ENCODE data around the gene PAAF1.

The PAAF1 gene

DNA sequence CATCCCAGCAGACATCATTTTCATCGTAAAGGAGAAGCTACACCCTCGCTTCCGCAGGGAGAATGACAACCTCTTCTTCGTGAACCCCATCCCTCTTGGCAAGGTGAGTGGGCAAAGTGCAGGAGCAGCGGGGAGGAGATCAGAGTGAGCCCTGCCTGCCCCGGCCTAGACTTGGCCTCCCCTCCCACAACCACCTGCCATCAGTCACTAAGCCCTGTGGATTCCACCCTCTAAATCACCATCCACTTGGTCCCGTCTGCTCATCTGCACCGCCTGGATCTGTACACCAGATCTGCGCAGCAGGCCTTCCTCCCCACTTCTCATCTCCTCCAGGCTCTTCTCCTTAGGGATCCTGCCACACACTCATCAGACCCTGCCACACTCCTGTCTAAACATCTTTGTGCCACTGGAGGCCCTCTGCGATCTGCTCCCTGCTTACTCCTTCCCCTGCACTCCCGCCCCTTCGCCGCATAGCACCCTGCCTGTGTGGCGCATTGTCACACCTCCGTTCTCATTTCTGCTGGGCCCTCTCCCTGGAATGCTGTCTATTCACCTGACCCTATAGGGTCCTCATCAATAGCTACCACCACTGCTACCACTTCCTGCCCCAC lies 91.7 kb downstream of the PAAF1 start:
- Histone ChIP-seq H3K9ac (ENCODE audit: low read length) (no peak overlapping the region), H3K9me2 (ENCODE audit: low read depth, low read length) (no peaks in the 10 kb centered on the region), H3K27ac (ENCODE audit: low read depth, low read length, poor library complexity, severe bottlenecking) (no peak overlapping the region), H3F3A (ENCODE audit: insufficient read depth, low read length) (no peaks in the 10 kb centered on the region; the same call in 1 of the 2 replicates), H3K4me3 (ENCODE audit: low read depth, low read length, poor library complexity, severe bottlenecking) (no peak overlapping the region), H3K27me3 (ENCODE audit: insufficient read depth, low read length) (no peaks in the 10 kb centered on the region), H3K36me3 (ENCODE audit: insufficient read depth, low read length) (peaks cover 8% of the 10 kb centered on the region), H3K4me1 (ENCODE audit: insufficient read depth, low read length, severe bottlenecking) (peaks cover 39% of the 10 kb centered on the region), H2AFZ (ENCODE audit: low read length) (no peak overlapping the region), H3K79me2 (ENCODE audit: insufficient read depth, low read length) (no peaks in the 10 kb centered on the region), H4K20me1 (ENCODE audit: insufficient read depth, low read length) (no peaks in the 10 kb centered on the region), H3K4me2 (ENCODE audit: low read length) (no peak overlapping the region), H3K9me3 (ENCODE audit: low read length) (no peaks in the 10 kb centered on the region)
- no peak for TF ChIP-seq EZH2 (IDR thresholded peaks at IDR 0.05; ENCODE audit: borderline replicate concordance, low read length)
- TF ChIP-seq, protein P1, sequence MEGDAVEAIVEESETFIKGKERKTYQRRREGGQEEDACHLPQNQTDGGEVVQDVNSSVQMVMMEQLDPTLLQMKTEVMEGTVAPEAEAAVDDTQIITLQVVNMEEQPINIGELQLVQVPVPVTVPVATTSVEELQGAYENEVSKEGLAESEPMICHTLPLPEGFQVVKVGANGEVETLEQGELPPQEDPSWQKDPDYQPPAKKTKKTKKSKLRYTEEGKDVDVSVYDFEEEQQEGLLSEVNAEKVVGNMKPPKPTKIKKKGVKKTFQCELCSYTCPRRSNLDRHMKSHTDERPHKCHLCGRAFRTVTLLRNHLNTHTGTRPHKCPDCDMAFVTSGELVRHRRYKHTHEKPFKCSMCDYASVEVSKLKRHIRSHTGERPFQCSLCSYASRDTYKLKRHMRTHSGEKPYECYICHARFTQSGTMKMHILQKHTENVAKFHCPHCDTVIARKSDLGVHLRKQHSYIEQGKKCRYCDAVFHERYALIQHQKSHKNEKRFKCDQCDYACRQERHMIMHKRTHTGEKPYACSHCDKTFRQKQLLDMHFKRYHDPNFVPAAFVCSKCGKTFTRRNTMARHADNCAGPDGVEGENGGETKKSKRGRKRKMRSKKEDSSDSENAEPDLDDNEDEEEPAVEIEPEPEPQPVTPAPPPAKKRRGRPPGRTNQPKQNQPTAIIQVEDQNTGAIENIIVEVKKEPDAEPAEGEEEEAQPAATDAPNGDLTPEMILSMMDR (IDR thresholded peaks at IDR 0.05; ENCODE audit: low read length), result no peak

DNA sequence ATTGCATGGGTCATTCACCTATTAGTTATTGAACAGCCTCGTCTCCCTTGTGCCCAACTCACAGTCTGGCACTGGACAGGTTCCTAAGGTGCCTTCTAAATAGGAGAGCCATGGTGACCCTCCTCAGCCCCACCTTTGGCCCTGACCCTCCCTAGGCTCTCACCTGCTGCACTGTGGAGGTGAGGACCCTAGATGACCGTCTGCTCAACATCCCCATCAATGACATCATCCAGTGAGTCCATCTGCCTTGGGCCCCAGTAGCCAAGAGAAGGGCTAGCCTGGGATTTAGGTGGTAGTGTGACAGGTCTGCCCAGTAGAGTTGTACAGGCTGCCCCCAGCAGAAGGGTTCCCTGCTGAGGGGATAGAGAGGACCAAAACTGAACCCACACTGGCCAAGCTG lies 92.3 kb downstream of the PAAF1 start:
- Histone ChIP-seq H3K27ac (ENCODE audit: low read depth, low read length, poor library complexity, severe bottlenecking) (no peak overlapping the region), H3K27me3 (ENCODE audit: insufficient read depth, low read length) (no peaks in the 10 kb centered on the region), H3K36me3 (ENCODE audit: insufficient read depth, low read length) (peaks cover 14% of the 10 kb centered on the region), H3K9me2 (ENCODE audit: low read depth, low read length) (no peaks in the 10 kb centered on the region), H3K9me3 (ENCODE audit: low read length) (no peaks in the 10 kb centered on the region), H3K4me3 (ENCODE audit: low read depth, low read length, poor library complexity, severe bottlenecking) (no peak overlapping the region), H3K79me2 (ENCODE audit: insufficient read depth, low read length) (no peaks in the 10 kb centered on the region), H4K20me1 (ENCODE audit: insufficient read depth, low read length) (no peaks in the 10 kb centered on the region), H3F3A (ENCODE audit: insufficient read depth, low read length) (no peaks in the 10 kb centered on the region; the same call in 1 of the 2 replicates), H3K4me2 (ENCODE audit: low read length) (no peak overlapping the region), H3K9ac (ENCODE audit: low read length) (no peak overlapping the region), H2AFZ (ENCODE audit: low read length) (no peak overlapping the region), H3K4me1 (ENCODE audit: insufficient read depth, low read length, severe bottlenecking) (peaks cover 43% of the 10 kb centered on the region)
- TF ChIP-seq, protein P1 (IDR thresholded peaks at IDR 0.05; ENCODE audit: low read length), result no peak
- TF ChIP-seq EZH2 (IDR thresholded peaks at IDR 0.05; ENCODE audit: borderline replicate concordance, low read length), result no peak

DNA sequence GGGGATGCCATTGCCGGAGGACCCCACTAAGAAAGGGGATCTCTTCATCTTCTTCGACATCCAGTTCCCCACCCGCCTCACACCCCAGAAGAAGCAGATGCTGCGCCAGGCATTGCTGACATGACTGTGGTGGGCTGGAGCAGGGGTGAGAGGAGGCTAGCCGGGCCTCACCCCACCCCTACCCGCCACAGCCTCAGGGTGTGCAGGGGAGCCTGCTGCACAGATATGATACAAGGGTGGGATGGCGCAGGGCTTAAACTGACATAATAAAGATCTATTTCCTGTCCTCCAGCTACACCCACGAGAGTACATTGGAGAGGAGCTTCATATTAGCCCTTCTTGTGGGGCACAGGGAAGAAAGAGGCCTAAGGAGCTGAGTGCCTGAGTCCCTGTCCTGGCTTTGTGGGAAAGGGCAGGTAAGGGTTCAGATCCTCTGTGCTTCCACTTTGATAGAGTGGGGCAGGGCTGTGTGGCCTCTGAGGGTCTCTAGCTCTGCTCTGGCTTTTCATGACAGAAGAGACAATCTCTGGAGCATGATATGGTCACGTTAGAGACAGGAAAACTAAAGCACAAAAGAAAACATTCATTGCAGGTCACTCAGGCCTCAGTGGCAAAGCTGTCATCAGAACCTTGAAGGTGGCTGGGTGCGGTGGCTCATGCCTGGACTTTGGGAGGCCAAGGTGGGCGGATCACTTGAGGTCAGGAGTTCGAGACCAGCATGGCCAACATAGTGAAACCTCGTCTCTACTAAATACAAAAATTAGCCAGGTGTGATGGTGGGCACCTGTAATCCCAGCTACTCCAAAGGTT lies 93.4 kb downstream of the PAAF1 start:
- H3K4me3 ChIP-seq (ENCODE audit: low read depth, low read length, poor library complexity, severe bottlenecking), result no peak overlapping the region
- H3F3A ChIP-seq (ENCODE audit: insufficient read depth, low read length), result no peaks in the 10 kb centered on the region; the same call in 1 of the 2 replicates
- H3K9me2 ChIP-seq (ENCODE audit: low read depth, low read length), result no peaks in the 10 kb centered on the region
- no peaks in the 10 kb centered on the region for H4K20me1 ChIP-seq (ENCODE audit: insufficient read depth, low read length)
- no peaks in the 10 kb centered on the region for H3K27me3 ChIP-seq (ENCODE audit: insufficient read depth, low read length)
- TF ChIP-seq, protein P1 (IDR thresholded peaks at IDR 0.05; ENCODE audit: low read length), result no peak
- no peak for TF ChIP-seq EZH2 (IDR thresholded peaks at IDR 0.05; ENCODE audit: borderline replicate concordance, low read length)
- no peak overlapping the region for H3K9ac ChIP-seq (ENCODE audit: low read length)
- H3K4me2 ChIP-seq (ENCODE audit: low read length), result no peak overlapping the region
- H3K79me2 ChIP-seq (ENCODE audit: insufficient read depth, low read length), result no peaks in the 10 kb centered on the region
- H3K36me3 ChIP-seq (ENCODE audit: insufficient read depth, low read length), result peaks cover 25% of the 10 kb centered on the region
- H3K27ac ChIP-seq (ENCODE audit: low read depth, low read length, poor library complexity, severe bottlenecking), result peak overlapping the region; percentile 76
- no peak overlapping the region for H2AFZ ChIP-seq (ENCODE audit: low read length)
- peaks cover 51% of the 10 kb centered on the region for H3K4me1 ChIP-seq (ENCODE audit: insufficient read depth, low read length, severe bottlenecking)
- H3K9me3 ChIP-seq (ENCODE audit: low read length), result no peaks in the 10 kb centered on the region

Measured in OCI-LY1 (cell line).